Activated naive CD8-positive, alpha-beta T cell treated with anti-CD3 and anti-CD28 coated beads for 36 hours (primary cell): ENCODE results near the gene ABCB10. TPM values are rescaled to one million over a fixed set of nuclear protein-coding genes. Genes with fewer than 3 reads are reported as not detected.
"Not testable (repeated sequence)": the region's sequence is repeated elsewhere in the genome, so short reads cannot be mapped to it uniquely, and the experiment has no call there.

ENCODE experiments used
- DNase-seq: peaks from one replicate; pipeline ENCODE4 v3.0.0; 2021
- H3K27ac Mint-ChIP-seq: one replicate; pipeline ENCODE4 v1.8.0; 2022; ENCODE audit warnings: mild to moderate bottlenecking, moderate library complexity, mixed read lengths
- H3K27me3 Mint-ChIP-seq: one replicate; pipeline ENCODE4 v1.8.0; 2022; ENCODE audit warnings: mild to moderate bottlenecking, mixed read lengths
- H3K36me3 Mint-ChIP-seq: one replicate; pipeline ENCODE4 v1.8.0; 2021; ENCODE audit warnings: mild to moderate bottlenecking, mixed read lengths
- H3K4me1 Mint-ChIP-seq: one replicate; pipeline ENCODE4 v1.8.0; 2021; ENCODE audit warnings: mixed read lengths
- H3K4me3 Mint-ChIP-seq: one replicate; pipeline ENCODE4 v1.8.0; 2022; ENCODE audit warnings: mild to moderate bottlenecking, moderate library complexity, mixed read lengths
- H3K9me3 Mint-ChIP-seq: one replicate; pipeline ENCODE4 v1.8.0; 2022; ENCODE audit warnings: mixed read lengths
- total RNA-seq, 2 experiments: library from RNA; stranded (reverse); gene quantifications; one replicate each; pipeline ENCODE4 v1.2.3, GENCODE V29; 2021

Gene ABCB10
- total RNA-seq, 2 experiments from 2014 or later: 36.8 to 37.8 TPM

- Mint-ChIP-seq H3K9me3 (no peaks in the 10 kb centered on the region), H3K36me3 (peaks cover 30% of the 10 kb centered on the region), H3K27ac (no peak overlapping the region), H3K4me3 (no peak overlapping the region), H3K27me3 (no peaks in the 10 kb centered on the region), H3K4me1 (peaks cover 4% of the 10 kb centered on the region)
- no peak for DNase-seq
These were observed 27.2 kb downstream of the ABCB10 start for GRCh38 chr1:229531326-229531725.

- Mint-ChIP-seq H3K4me3 (no peak overlapping the region), H3K27me3 (no peaks in the 10 kb centered on the region), H3K4me1 (peaks cover 11% of the 10 kb centered on the region), H3K36me3 (peaks cover 28% of the 10 kb centered on the region), H3K9me3 (no peaks in the 10 kb centered on the region), H3K27ac (no peak overlapping the region)
- no peak for DNase-seq
These were observed 28.9 kb downstream of the ABCB10 start for GRCh38 chr1:229529639-229530038.

- Mint-ChIP-seq H3K36me3 (peaks cover 20% of the 10 kb centered on the region), H3K4me1 (peaks cover 11% of the 10 kb centered on the region), H3K27me3 (no peaks in the 10 kb centered on the region), H3K27ac (peak overlapping the region; percentile 20), H3K4me3 (no peak overlapping the region), H3K9me3 (no peaks in the 10 kb centered on the region)
- DNase-seq: no peak
These were observed 31.8 kb downstream of the ABCB10 start for GRCh38 chr1:229526695-229527094.

GRCh38 chr1:229523052-229523451 lies 35.5 kb downstream of the ABCB10 start:
- Mint-ChIP-seq H3K4me3 (no peak overlapping the region), H3K9me3 (no peaks in the 10 kb centered on the region), H3K4me1 (peaks cover 11% of the 10 kb centered on the region), H3K27me3 (no peaks in the 10 kb centered on the region), H3K27ac (no peak overlapping the region), H3K36me3 (peaks cover 18% of the 10 kb centered on the region)
- no peak for DNase-seq

- Mint-ChIP-seq H3K9me3 (no peaks in the 10 kb centered on the region), H3K27me3 (no peaks in the 10 kb centered on the region), H3K27ac (no peak overlapping the region), H3K4me1 (peaks cover 7% of the 10 kb centered on the region), H3K36me3 (peaks cover 6% of the 10 kb centered on the region), H3K4me3 (no peak overlapping the region)
- DNase-seq: peak; percentile 33
These were observed 43.8 kb downstream of the ABCB10 start for GRCh38 chr1:229514578-229515275.

- not testable (repeated sequence) for H3K9me3 Mint-ChIP-seq, H3K4me3 Mint-ChIP-seq, DNase-seq, H3K36me3 Mint-ChIP-seq, H3K27me3 Mint-ChIP-seq, H3K27ac Mint-ChIP-seq
- H3K4me1 Mint-ChIP-seq: peaks cover 22% of the 10 kb centered on the region
These were observed 46.9 kb downstream of the ABCB10 start for GRCh38 chr1:229511625-229512024.

GRCh38 chr1:229511201-229511600 lies 47.3 kb downstream of the ABCB10 start:
- H3K27me3 Mint-ChIP-seq, H3K4me3 Mint-ChIP-seq, H3K36me3 Mint-ChIP-seq, DNase-seq, H3K9me3 Mint-ChIP-seq, H3K27ac Mint-ChIP-seq: not testable (repeated sequence)
- H3K4me1 Mint-ChIP-seq: peaks cover 27% of the 10 kb centered on the region

GRCh38 chr1:229509576-229509975 lies 48.9 kb downstream of the ABCB10 start:
- peaks cover 2% of the 10 kb centered on the region for H3K36me3 Mint-ChIP-seq
- H3K9me3 Mint-ChIP-seq: no peaks in the 10 kb centered on the region
- H3K4me1 Mint-ChIP-seq: peaks cover 30% of the 10 kb centered on the region
- peak overlapping the region; percentile 92 for H3K4me3 Mint-ChIP-seq
- H3K27me3 Mint-ChIP-seq: peaks cover 3% of the 10 kb centered on the region
- peak overlapping the region; percentile 93 for H3K27ac Mint-ChIP-seq
- no peak for DNase-seq

GRCh38 chr1:229508823-229509337 lies 49.6 kb downstream of the ABCB10 start:
- Mint-ChIP-seq H3K27ac (peak overlapping the region; percentile 93), H3K9me3 (no peaks in the 10 kb centered on the region), H3K27me3 (peaks cover 3% of the 10 kb centered on the region), H3K4me1 (peaks cover 30% of the 10 kb centered on the region), H3K4me3 (peak overlapping the region; percentile 92), H3K36me3 (peaks cover 2% of the 10 kb centered on the region)
- no peak for DNase-seq

GRCh38 chr1:229507951-229508822 lies 50.3 kb downstream of the ABCB10 start, which contains the start of gene NUP133:
Gene NUP133, minus strand, starts transcription at chr1:229508341. Its CDS starts 92 bp downstream, at chr1:229508249.
- DNase-seq: peak; percentile 97
- Mint-ChIP-seq H3K4me1 (peaks cover 33% of the 10 kb centered on the region), H3K36me3 (peaks cover 2% of the 10 kb centered on the region), H3K4me3 (peak within 1 kb of the TSS; percentile 92), H3K27ac (peak within 1 kb of the TSS; percentile 93), H3K9me3 (no peaks in the 10 kb centered on the region), H3K27me3 (peaks cover 3% of the 10 kb centered on the region)

GRCh38 chr1:229507502-229507901 lies 51.0 kb downstream of the ABCB10 start:
- DNase-seq: no peak
- H3K36me3 Mint-ChIP-seq: peaks cover 5% of the 10 kb centered on the region
- peak overlapping the region; percentile 93 for H3K27ac Mint-ChIP-seq
- peaks cover 3% of the 10 kb centered on the region for H3K27me3 Mint-ChIP-seq
- peaks cover 33% of the 10 kb centered on the region for H3K4me1 Mint-ChIP-seq
- H3K9me3 Mint-ChIP-seq: no peaks in the 10 kb centered on the region
- H3K4me3 Mint-ChIP-seq: peak overlapping the region; percentile 92

- DNase-seq: no peak
- Mint-ChIP-seq H3K36me3 (peaks cover 5% of the 10 kb centered on the region), H3K4me1 (peaks cover 33% of the 10 kb centered on the region), H3K9me3 (no peaks in the 10 kb centered on the region), H3K27me3 (peaks cover 3% of the 10 kb centered on the region), H3K4me3 (peak overlapping the region; percentile 92), H3K27ac (no peak overlapping the region)
These were observed 51.9 kb downstream of the ABCB10 start for GRCh38 chr1:229506633-229507032.

GRCh38 chr1:229495782-229496181 lies 62.7 kb downstream of the ABCB10 start:
- Mint-ChIP-seq H3K4me1 (no peaks in the 10 kb centered on the region), H3K36me3 (peaks cover 24% of the 10 kb centered on the region), H3K27ac (no peak overlapping the region), H3K27me3 (no peaks in the 10 kb centered on the region), H3K4me3 (no peak overlapping the region), H3K9me3 (no peaks in the 10 kb centered on the region)
- no peak for DNase-seq

GRCh38 chr1:229487181-229487580 lies 71.3 kb downstream of the ABCB10 start:
- Mint-ChIP-seq H3K27ac (no peak overlapping the region), H3K4me1 (peaks cover 2% of the 10 kb centered on the region), H3K36me3 (peaks cover 17% of the 10 kb centered on the region), H3K4me3 (no peak overlapping the region), H3K9me3 (no peaks in the 10 kb centered on the region), H3K27me3 (no peaks in the 10 kb centered on the region)
- DNase-seq: no peak

GRCh38 chr1:229485318-229485717 lies 73.2 kb downstream of the ABCB10 start:
- Mint-ChIP-seq H3K9me3 (no peaks in the 10 kb centered on the region), H3K27ac (no peak overlapping the region), H3K36me3 (peaks cover 16% of the 10 kb centered on the region), H3K27me3 (no peaks in the 10 kb centered on the region), H3K4me3 (no peak overlapping the region), H3K4me1 (peaks cover 3% of the 10 kb centered on the region)
- no peak for DNase-seq
